Trophoblast cell (in vitro differentiated cells and primary cell): Measurements from ENCODE around the gene SLC38A6.
A peak's percentile ranks its signal among the peaks of the same experiment; 100 is the strongest.

ENCODE experiments used
- DNase-seq, 2 donors: peaks; one replicate each; pipeline ENCODE4 v3.0.0-alpha.2; 2016
- H2AFZ ChIP-seq: 2 replicates; pipeline ENCODE4 v1.6.1; 2013; ENCODE audit warnings: low read length, moderate library complexity, mild to moderate bottlenecking; ENCODE audit not compliant: insufficient read depth, poor library complexity
- H2AK5ac ChIP-seq: 2 replicates; pipeline ENCODE4 v1.6.1; 2013; ENCODE audit warnings: mild to moderate bottlenecking, low read length
- H2BK120ac ChIP-seq: 2 replicates; pipeline ENCODE4 v1.6.1; 2013; ENCODE audit warnings: low read length, mild to moderate bottlenecking, moderate library complexity; ENCODE audit not compliant: insufficient read depth, poor library complexity
- H2BK12ac ChIP-seq: 2 replicates; pipeline ENCODE4 v1.6.1; 2013; ENCODE audit warnings: mild to moderate bottlenecking, low read length, moderate library complexity
- H2BK5ac ChIP-seq: 2 replicates; pipeline ENCODE4 v1.6.1; 2013; ENCODE audit warnings: low read length, low read depth, moderate library complexity, mild to moderate bottlenecking; ENCODE audit not compliant: poor library complexity
- H3K14ac ChIP-seq: 2 replicates; pipeline ENCODE4 v1.6.1; 2013; ENCODE audit warnings: mild to moderate bottlenecking, low read length
- H3K18ac ChIP-seq: 2 replicates; pipeline ENCODE4 v1.6.1; 2013; ENCODE audit warnings: mild to moderate bottlenecking, low read length
- H3K23ac ChIP-seq: 2 replicates; pipeline ENCODE4 v1.6.1; 2013; ENCODE audit warnings: low read length
- H3K27ac ChIP-seq: 2 replicates; pipeline ENCODE4 v1.5.1; 2013; ENCODE audit warnings: low read depth, mild to moderate bottlenecking, inconsistent platforms, low read length, moderate library complexity
- H3K27me3 ChIP-seq: 2 replicates; pipeline ENCODE4 v1.6.1; 2013; ENCODE audit warnings: inconsistent platforms, mild to moderate bottlenecking, low read length, moderate library complexity; ENCODE audit not compliant: insufficient read depth
- H3K36me3 ChIP-seq, 2 experiments: 1 replicate in 1 of 2; 2 replicates in 1 of 2; pipeline ENCODE4 v1.6.1; 2013; ENCODE audit warnings: low read length in 2 of 2, mild to moderate bottlenecking in 2 of 2, moderate library complexity in 1 of 2; ENCODE audit not compliant: insufficient read depth in 2 of 2, control insufficient read depth in 1 of 2
- H3K4ac ChIP-seq: 2 replicates; pipeline ENCODE4 v1.6.1; 2013; ENCODE audit warnings: low read depth, mild to moderate bottlenecking, low read length, moderate library complexity
- H3K4me1 ChIP-seq, 2 experiments: 1 replicate in 1 of 2; 2 replicates in 1 of 2; pipeline ENCODE4 v1.6.1; 2013; ENCODE audit warnings: low read length in 2 of 2, mild to moderate bottlenecking in 2 of 2, moderate library complexity in 1 of 2; ENCODE audit not compliant: insufficient read depth in 2 of 2, control insufficient read depth in 1 of 2
- H3K4me2 ChIP-seq: 2 replicates; pipeline ENCODE4 v1.6.1; 2013; ENCODE audit warnings: inconsistent platforms, mild to moderate bottlenecking, low read length, moderate library complexity
- H3K4me3 ChIP-seq: 2 replicates; pipeline ENCODE4 v1.5.1; 2013; ENCODE audit warnings: mild to moderate bottlenecking, low read depth, low read length, inconsistent platforms
- H3K79me1 ChIP-seq: one replicate; pipeline ENCODE4 v1.6.1; 2013; ENCODE audit warnings: low read length
- H3K79me2 ChIP-seq: 2 replicates; pipeline ENCODE4 v1.6.1; 2013; ENCODE audit warnings: low read length, mild to moderate bottlenecking; ENCODE audit not compliant: control insufficient read depth, insufficient read depth, poor library complexity
- H3K9ac ChIP-seq: 2 replicates; pipeline ENCODE4 v1.6.1; 2013; ENCODE audit warnings: mild to moderate bottlenecking, low read length
- H3K9me3 ChIP-seq: 2 replicates; pipeline ENCODE4 v1.6.1; 2013; ENCODE audit warnings: low read depth, mild to moderate bottlenecking, control low read depth, inconsistent platforms, low read length; ENCODE audit not compliant: insufficient read depth
- H4K12ac ChIP-seq: 2 replicates; pipeline ENCODE4 v1.6.1; 2013; ENCODE audit warnings: low read depth, mild to moderate bottlenecking, low read length, moderate library complexity
- H4K8ac ChIP-seq: 2 replicates; pipeline ENCODE4 v1.6.1; 2013; ENCODE audit warnings: low read depth, mild to moderate bottlenecking, low read length, moderate library complexity
- H4K91ac ChIP-seq: one replicate; pipeline ENCODE4 v1.6.1; 2013; ENCODE audit warnings: low read depth, mild to moderate bottlenecking, low read length, moderate library complexity
- WGBS: extraction: QIAGEN DNeasy Blood & Tissue Kit; methylation state at CpG from one replicate; pipeline ENCODE4 v1.1.7; 2013; ENCODE audit warnings: missing lambda C conversion rate; ENCODE audit not compliant: insufficient read length, insufficient coverage; ENCODE audit errors: extremely low coverage; 5-methylcytosine and 5-hydroxymethylcytosine counted together

The SLC38A6 gene

GRCh38 chr14:60964904-60965303 lies 16.1 kb upstream of the SLC38A6 start:
- H3K14ac ChIP-seq = no peak overlapping the region
- peaks cover 0 to 2% of the 10 kb centered on the region in 2 experiments for H3K36me3 ChIP-seq
- H3K4me3 ChIP-seq = no peak overlapping the region
- no peak overlapping the region for H3K4me2 ChIP-seq
- no peak overlapping the region for H2BK12ac ChIP-seq
- H2BK5ac ChIP-seq = no peak overlapping the region
- H4K91ac ChIP-seq = no peak overlapping the region
- no peaks in the 10 kb centered on the region for H3K27me3 ChIP-seq
- DNase-seq = no peak
- H4K8ac ChIP-seq = no peak overlapping the region
- H4K12ac ChIP-seq = no peak overlapping the region
- H3K27ac ChIP-seq = no peak overlapping the region
- no peaks in the 10 kb centered on the region for H3K79me2 ChIP-seq
- no peak overlapping the region for H3K18ac ChIP-seq
- no peak overlapping the region for H2AFZ ChIP-seq
- no peaks in the 10 kb centered on the region for H3K4me1 ChIP-seq
- no peak overlapping the region for H3K4ac ChIP-seq
- no peak overlapping the region for H2AK5ac ChIP-seq
- H2BK120ac ChIP-seq = no peak overlapping the region
- no CpG with 5 or more reads among the region's 2 CpGs for WGBS
- no peak overlapping the region for H3K9ac ChIP-seq
- H3K9me3 ChIP-seq = no peaks in the 10 kb centered on the region
- no peaks in the 10 kb centered on the region for H3K79me1 ChIP-seq
- H3K23ac ChIP-seq = no peak overlapping the region

- Histone ChIP-seq H2BK12ac (no peak overlapping the region), H3K14ac (no peak overlapping the region), H2BK5ac (no peak overlapping the region), H3K4me1 (no peaks in the 10 kb centered on the region), H2AK5ac (no peak overlapping the region), H4K12ac (no peak overlapping the region), H4K8ac (no peak overlapping the region), H3K23ac (no peak overlapping the region), H3K9ac (no peak overlapping the region), H4K91ac (no peak overlapping the region), H2BK120ac (no peak overlapping the region), H3K27me3 (no peaks in the 10 kb centered on the region), H3K79me2 (no peaks in the 10 kb centered on the region), H3K36me3 (peaks cover 0 to 2% of the 10 kb centered on the region in 2 experiments), H3K9me3 (no peaks in the 10 kb centered on the region), H3K4me2 (no peak overlapping the region), H3K4me3 (no peak overlapping the region), H3K79me1 (no peaks in the 10 kb centered on the region), H3K27ac (no peak overlapping the region), H2AFZ (no peak overlapping the region), H3K18ac (no peak overlapping the region), H3K4ac (no peak overlapping the region)
- no peak for DNase-seq
These were observed 15.6 kb upstream of the SLC38A6 start for GRCh38 chr14:60965402-60965801.

- no CpG with 5 or more reads among the region's 1 CpG for WGBS
- DNase-seq = peak in 1 of 2 donors; percentile 33
- H4K12ac ChIP-seq = no peak overlapping the region
- H3K9me3 ChIP-seq = no peaks in the 10 kb centered on the region
- H4K91ac ChIP-seq = no peak overlapping the region
- no peak overlapping the region for H3K4me2 ChIP-seq
- no peak overlapping the region for H2AK5ac ChIP-seq
- no peak overlapping the region for H2BK120ac ChIP-seq
- no peak overlapping the region for H2BK12ac ChIP-seq
- no peak overlapping the region for H3K9ac ChIP-seq
- H3K4ac ChIP-seq = no peak overlapping the region
- no peak overlapping the region for H4K8ac ChIP-seq
- H2BK5ac ChIP-seq = no peak overlapping the region
- no peak overlapping the region for H3K23ac ChIP-seq
- H3K79me2 ChIP-seq = no peaks in the 10 kb centered on the region
- no peak overlapping the region for H3K14ac ChIP-seq
- H3K36me3 ChIP-seq = peaks cover 2% of the 10 kb centered on the region in 2 experiments
- no peaks in the 10 kb centered on the region for H3K27me3 ChIP-seq
- H3K18ac ChIP-seq = no peak overlapping the region
- H3K4me3 ChIP-seq = no peak overlapping the region
- no peak overlapping the region for H3K27ac ChIP-seq
- H3K4me1 ChIP-seq = no peaks in the 10 kb centered on the region
- H3K79me1 ChIP-seq = no peaks in the 10 kb centered on the region
- no peak overlapping the region for H2AFZ ChIP-seq
These were observed 12.9 kb upstream of the SLC38A6 start for GRCh38 chr14:60968099-60968498.

- no peaks in the 10 kb centered on the region for H3K4me1 ChIP-seq
- no peak overlapping the region for H2BK120ac ChIP-seq
- no peak overlapping the region for H3K4me2 ChIP-seq
- no peaks in the 10 kb centered on the region for H3K79me1 ChIP-seq
- H3K4me3 ChIP-seq = no peak overlapping the region
- peaks cover 2% of the 10 kb centered on the region in 2 experiments for H3K36me3 ChIP-seq
- H3K9ac ChIP-seq = no peak overlapping the region
- H2AK5ac ChIP-seq = no peak overlapping the region
- no peaks in the 10 kb centered on the region for H3K27me3 ChIP-seq
- H4K8ac ChIP-seq = no peak overlapping the region
- H3K18ac ChIP-seq = no peak overlapping the region
- no peak overlapping the region for H2BK12ac ChIP-seq
- H3K9me3 ChIP-seq = no peaks in the 10 kb centered on the region
- no peak for DNase-seq
- H4K91ac ChIP-seq = no peak overlapping the region
- no peak overlapping the region for H3K27ac ChIP-seq
- no peaks in the 10 kb centered on the region for H3K79me2 ChIP-seq
- no peak overlapping the region for H3K4ac ChIP-seq
- H2AFZ ChIP-seq = no peak overlapping the region
- no peak overlapping the region for H4K12ac ChIP-seq
- no peak overlapping the region for H3K23ac ChIP-seq
- H2BK5ac ChIP-seq = no peak overlapping the region
- no peak overlapping the region for H3K14ac ChIP-seq
These were observed 12.4 kb upstream of the SLC38A6 start for GRCh38 chr14:60968671-60969070.
